GM21619 (cell line): ENCODE measurements around the gene ZCCHC24.

ENCODE experiments used
- ATAC-seq: cut with Tn5 transposase; IDR thresholded peaks from one replicate; pipeline ENCODE4 v1.9.1; 2021; ENCODE audit not compliant: unreplicated experiment

The ZCCHC24 gene

DNA sequence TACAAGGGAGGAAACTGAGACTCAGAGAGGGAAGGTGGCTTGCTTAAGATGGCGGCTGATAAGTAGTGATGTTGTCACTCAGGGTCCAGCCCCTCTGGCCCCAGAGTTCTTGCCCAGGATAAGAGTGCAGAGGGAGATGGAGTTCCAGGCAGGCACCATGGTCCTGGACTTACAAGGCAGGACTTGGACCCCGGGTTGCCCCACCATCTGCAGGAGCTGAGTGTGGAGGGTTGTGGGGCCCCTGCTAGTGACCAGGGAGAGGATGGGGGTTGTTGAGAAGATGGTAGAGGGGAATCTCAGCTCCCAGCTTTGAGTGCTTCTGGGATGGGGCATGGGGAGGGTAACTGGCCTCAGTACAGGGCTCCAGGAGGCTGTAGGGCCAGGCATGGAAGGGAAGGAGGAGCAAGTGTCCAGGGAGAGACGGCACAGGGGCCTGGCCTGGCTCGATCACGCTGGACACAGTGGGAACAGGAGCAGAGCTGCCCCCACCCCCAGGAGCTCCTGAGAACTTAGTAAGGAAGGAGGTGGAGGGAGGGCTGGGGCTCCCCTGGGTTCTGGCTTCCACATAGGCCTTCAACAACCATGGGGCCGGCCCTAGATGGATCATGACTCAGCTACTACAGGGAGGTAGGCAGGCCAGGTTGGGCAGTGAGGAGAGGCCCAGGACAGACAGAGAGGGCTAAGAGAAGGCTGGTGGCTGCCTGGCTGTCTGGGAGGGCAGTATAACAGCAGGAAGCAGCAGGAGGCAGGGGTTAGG lies 69.9 kb downstream of the ZCCHC24 start:
- no peak for ATAC-seq

DNA sequence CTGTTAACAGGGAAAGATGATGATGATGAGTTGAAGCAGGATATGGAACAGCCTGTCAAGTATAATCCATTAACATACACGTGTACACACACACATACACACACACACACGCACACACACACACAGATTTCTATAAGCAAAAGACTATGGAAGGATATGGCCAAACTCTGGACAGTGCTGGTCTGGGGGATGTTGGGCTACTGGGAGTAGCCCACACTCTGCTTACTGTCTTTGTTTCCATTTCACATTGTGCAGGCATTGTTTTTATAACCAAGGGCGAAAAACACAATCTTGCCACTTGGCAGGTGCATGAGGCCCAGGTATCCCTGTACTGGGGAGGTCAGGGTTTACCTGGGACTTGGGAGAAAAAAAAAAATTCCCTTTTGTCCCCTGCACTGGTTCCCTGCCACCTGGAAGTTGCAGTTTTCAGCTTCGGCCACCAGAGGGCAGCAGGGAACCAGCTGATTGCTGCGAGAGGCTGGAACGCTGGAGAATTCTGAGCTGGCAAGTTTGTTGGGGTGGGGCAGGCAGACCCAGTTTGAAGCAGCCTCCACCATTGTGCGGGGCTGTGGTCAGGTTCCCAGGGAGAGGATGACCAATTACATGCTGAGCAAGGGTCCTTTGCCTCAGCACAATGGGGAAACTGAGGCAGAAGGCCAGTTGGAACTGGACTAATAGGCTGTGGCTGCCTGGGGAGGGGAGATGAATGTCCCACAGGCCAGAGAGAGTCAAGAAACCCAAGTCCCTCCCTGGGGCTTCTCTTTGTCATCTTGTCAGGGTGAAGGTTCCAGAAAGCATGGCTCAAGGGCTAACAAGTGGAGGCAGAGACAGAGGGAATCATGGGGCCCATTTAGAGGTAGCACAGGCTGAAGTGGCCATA lies 70.9 kb downstream of the ZCCHC24 start:
- ATAC-seq: peak; percentile 61

DNA sequence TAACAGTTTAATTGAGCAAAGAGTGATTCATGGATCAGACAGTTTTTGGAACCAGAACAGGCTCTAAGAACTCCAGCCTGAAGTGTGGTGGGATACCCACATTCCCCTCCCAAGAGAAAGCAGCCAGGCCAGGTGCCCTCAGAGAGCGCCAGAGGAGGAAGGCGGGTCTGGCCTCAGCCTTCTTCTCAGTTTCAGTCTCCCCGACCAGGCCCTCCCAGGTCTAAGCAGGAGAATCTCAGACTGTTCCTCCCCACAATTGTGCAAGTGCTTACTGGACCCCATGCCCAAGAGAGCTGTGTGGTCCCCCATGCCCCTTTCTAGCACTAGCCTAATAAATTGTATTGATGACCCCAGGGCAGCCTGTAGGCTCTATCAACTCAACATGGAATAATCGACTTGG lies 72.6 kb downstream of the ZCCHC24 start:
- no peak for ATAC-seq

DNA sequence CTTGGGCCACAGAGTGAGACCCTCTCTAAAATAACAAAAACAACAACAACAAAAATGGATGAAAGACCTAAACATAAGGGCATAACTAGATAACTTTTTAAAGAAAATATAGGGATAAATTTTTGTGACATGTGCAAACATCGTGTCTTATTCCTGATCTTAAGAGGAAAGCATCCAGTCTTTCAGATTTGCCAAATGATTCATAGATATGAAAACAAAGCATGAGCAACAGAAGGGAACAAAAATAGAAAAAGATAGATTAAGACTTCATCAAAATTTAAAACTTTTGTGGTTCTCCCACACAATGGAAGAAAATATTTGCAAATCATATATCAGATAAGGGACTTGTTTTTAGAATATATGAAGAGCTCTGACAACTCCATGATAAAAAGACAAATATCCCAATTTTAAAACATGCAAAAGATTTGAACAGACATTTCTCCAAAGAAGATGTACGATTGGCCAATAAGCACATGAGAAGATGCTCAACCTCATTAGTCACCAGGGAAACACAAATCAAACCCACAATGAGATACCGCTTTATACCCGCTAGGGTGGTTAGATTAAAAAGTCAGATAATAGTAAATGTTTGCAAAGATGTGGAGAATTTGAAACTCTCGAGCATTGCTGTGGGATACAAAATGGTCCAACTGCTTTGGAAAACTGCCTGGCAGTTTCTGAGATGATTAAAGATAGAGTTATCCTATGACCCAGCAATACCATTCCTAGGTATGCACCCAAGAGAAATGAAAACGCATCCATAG lies 77.8 kb downstream of the ZCCHC24 start:
- ATAC-seq: no peak

DNA sequence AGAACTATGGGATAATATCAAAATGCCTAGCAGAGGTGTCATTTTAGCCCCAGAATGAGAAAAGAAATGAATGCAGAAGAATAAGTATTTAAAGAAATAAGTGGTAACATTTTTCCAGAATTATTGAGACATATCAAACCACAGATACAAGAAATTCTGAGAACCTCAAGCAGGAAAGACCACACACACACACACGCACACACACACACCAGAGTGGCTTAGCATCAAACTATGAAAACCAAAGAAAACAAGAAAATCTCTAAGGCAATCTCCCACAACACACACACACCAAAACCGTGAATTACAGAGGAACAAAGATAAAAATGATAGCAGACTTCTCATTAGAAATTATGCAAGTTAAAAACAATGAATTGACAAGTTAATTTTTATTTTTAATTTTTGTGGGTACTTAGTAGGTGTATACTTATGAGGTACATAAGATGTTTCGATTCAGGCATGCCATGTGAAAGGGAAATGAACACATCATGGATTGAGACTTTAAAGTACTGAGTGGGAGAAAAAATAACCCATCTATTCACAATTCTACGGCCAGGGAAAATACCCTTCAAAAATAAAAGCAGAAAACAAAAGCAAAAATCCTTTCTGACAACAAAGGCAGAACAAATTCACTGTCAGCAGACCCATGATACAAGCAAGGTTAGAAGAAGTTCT lies 83.6 kb downstream of the ZCCHC24 start:
- no peak for ATAC-seq

DNA sequence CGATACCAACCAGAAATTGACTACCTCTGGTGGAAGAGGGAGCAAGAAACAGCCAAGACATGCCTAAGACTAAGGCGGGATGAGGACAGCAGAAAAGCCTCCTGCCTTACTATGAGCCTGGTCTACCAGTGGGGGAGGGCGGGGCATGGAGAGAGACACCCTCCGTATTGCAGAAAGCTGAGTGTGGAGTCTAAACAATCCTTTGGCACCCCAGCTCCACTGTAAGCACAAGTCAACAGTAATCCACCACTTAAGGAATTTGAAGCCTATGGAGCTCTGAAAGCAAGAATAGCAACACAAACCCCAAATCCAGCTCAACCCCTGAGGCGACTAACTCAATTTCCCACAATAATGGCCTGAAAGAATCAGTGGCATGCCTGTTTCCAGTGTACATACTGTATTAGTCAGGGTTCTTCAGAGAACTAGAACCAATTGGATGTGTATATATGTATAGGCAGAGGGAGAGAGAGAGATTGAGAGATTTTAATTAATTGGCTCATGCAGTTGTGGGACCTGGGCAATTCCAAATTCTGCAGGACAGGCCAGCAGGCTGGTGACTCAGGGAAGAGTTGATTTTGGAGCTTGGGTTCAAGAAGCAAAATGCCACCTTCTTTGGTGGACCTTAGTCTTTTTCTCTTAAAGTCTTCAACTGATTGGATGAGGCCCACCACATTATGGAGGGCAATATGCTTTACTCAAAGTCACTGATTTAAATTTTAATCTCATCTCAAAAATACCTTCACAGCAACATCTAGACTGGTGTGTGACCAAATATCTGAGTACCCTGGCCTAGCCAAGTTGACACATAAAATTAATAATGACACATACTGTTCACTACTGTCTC lies 84.7 kb downstream of the ZCCHC24 start:
- ATAC-seq: no peak

DNA sequence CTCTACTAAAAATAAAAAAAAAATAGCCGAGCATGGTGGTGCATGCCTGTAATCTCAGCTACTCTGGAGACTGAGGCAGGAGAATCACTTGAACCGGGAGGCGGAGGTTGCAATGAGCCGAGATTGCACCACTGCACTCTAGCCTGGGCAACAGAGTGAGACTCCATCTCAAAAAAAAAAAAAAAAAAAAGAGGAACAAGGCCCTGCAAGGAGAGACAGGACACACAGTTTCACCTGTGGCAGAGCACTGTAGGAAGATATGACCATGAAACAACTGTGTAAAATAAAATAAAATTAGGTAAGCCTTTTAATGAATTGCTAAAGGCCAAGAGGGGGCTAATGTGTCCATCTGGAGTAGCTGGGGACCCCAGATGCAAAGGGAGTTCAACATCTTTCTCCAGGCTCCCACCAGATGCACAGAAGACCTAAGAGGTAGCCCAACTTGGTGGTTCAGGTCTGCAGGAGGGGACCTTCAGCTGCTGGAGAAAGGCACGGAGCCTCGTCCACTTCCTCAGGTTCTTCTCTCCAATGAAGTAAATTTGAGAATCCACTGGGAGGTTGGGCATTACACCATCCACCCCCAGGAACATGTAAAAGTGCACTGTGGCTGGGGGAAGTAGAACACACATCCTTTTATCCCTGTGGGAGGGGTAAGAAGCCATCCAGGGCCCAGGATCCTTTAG lies 85.5 kb downstream of the ZCCHC24 start:
- ATAC-seq: no peak

DNA sequence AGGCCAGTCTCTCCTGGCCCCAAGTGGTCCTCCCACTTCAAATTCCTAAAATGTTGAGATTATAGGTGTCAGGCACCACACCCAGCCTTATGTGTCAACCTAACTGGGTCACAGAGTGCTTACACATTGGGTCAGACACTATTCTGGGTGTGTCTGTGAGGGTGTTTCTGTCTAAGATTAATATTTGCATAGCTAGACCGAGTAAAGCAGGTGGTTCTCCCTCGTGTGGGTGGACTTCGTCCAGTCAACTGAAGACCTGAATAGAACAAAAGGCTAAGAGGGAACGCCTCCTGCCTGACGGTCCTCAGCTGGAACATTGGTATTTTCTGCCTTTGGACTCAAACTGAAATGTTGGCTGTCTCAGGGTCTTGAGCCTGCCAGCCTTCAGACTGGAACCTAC lies 86.6 kb downstream of the ZCCHC24 start:
- no peak for ATAC-seq

DNA sequence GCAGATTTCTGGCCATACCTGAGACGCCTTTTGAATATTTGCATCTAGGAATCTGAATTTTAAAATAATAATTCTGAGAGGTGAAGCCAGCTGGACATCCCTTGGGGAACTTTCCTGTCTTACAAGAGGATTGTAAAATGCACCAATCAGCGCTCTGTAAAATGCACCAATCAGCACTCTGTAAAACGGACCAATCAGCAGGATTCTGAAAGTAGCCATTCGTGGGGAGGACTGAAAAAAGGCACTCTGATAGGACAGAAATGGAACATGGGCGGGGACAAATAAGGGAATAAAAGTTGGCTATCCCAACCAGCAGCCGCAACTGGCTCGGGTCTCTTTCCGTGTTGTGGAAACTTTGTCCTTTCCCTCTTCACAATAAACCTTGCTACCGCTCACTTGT lies 88.2 kb downstream of the ZCCHC24 start:
- ATAC-seq: no peak

DNA sequence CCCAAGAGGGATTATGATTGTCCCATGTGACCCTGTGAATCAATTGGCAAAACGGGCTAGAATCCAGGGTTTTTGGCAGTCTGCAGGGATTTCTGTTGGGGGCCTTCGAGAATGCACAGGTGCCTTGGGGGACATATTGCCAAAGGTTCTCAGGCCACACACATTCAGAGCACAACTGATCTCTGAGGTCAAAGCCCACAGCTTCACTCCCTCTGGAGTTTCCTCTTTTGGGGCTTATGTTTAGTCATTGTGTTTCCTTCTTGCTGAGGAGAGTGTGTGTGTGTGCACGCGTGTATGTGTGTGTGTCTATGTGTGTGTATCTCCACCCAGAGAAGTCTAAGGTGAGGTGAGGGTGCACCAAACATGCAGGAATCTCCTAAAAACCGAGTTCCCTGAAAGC lies 89.3 kb downstream of the ZCCHC24 start:
- no peak for ATAC-seq

DNA sequence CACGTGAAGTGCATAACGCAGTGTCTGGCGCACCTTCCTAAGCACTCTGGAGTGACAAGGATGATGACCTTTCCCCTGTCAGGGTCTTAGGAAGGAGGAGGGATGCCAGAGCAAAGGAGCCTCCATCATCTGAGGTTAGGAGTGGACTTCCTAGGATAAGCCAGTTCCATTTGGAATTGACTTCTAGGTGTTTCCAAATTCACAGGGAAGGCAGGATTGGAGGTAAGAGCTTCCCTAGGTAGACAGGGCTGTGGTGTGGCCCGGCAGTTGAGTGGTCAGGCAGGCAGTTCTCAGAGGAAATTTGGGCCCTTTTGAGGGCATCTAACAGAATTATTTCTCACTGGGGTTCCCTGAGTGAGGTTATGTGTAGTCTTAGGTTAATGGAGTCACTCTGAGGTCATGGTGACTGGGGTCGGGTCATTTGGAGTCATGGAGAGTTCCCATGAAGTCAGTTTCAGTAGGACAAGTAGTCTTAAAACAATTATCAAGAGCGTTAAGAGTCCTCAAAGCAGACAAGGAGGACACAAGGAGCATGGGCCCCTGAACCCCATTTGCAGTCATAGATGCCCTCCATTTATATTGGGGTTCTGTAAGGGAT lies 89.9 kb downstream of the ZCCHC24 start:
- no peak for ATAC-seq

DNA sequence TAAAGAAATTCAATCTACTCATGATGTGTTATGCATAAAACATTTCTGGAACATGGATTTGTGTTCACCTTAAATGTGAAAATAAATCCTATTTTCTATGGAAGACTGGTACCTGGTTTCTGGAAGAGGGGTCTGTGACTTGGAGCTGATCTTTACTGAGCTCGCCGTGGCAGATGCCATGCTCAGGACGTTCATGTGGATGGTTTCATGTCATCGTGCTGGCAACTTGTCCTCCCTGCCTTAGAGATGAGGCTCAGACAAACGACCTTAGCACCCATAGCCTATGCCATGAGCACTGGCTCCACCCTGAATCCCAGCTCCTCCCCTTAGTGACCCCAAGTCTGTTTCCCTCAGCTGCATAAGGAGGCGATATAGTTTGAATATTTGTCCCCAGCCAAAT lies 90.8 kb downstream of the ZCCHC24 start:
- ATAC-seq: no peak

DNA sequence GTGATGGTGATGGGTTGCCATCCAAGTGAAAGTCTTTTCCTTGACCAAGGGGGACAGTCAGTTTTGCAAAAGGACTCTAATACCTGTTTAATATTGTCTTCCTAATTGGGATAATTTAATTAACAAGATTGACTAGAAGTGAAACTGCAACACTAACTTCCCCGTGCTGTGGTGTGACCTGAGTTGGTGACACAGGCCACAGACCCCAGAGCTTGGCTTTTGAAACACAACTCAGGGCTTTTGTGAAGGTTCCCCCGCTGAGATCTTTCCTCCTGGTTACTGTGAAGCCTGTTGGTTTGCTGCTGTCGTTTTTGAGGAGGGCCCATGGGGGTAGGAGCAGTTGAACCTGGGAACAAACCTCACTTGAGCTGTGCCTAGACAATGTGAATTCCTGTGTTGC lies 91.3 kb downstream of the ZCCHC24 start:
- no peak for ATAC-seq

DNA sequence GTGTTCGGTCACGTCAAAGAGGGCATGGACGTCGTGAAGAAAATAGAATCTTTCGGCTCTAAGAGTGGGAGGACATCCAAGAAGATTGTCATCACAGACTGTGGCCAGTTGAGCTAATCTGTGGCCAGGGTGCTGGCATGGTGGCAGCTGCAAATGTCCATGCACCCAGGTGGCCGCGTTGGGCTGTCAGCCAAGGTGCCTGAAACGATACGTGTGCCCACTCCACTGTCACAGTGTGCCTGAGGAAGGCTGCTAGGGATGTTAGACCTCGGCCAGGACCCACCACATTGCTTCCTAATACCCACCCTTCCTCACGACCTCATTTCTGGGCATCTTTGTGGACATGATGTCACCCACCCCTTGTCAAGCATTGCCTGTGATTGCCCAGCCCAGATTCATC lies 91.7 kb downstream of the ZCCHC24 start:
- no peak for ATAC-seq

DNA sequence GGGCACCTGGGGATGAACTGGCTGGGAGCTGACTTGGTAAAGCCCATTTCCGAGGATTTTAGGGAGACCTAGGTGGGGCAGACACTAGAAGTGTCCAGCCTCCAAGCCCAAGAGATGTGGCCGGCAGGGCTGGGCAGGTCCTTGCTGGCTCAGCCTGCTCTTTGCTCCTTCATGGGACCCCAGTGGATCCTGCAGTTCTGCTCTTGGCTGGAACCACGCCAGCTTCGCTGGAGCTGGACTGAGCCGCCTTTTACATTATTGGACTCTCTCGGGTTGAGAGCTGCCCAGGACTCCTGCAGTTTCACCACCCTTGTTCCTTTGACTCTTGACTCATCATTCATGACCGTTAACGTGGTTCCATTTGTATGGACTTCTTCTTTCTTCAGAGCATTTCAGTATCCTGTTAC lies 92.4 kb downstream of the ZCCHC24 start:
- no peak for ATAC-seq

DNA sequence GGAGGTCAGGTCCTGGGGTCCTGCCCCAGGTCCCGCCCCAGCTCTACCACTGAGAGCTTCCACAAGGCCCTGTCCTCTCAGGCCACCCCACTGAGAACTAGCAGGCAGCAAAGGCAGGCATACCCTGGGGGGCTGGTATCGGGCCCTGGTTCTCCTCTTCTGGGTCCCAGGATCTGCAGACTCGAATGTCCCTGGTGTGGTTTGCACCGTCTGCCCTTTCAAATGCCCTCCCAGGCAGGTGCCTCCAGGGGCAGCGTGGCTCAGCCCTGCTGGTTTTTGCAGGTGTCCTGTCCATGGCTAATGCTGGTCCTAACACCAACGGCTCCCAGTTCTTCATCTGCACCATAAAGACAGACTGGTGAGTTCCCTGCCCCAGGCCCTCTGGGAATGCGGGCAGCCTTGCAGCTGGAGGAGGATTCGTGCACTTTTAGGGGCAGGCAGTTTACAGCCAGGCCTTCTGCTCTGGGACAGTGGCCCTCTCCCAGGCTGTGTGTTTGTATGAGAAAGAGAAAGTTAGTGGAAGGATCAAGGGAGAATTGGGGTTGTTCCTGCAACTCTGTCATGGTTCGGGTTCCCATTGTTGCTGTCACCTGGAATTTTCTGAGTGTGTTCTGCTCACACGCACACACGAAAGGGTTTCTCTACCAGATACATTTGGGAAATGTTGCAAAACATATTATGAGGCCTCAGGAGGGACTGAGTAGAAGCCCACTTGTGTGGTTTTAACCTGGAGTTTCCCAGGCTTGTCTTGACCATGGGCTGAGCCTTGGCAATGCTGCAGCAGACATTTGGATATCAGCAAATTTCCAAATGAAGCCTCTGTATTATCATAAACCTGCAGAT lies 93.2 kb downstream of the ZCCHC24 start:
- ATAC-seq: no peak

DNA sequence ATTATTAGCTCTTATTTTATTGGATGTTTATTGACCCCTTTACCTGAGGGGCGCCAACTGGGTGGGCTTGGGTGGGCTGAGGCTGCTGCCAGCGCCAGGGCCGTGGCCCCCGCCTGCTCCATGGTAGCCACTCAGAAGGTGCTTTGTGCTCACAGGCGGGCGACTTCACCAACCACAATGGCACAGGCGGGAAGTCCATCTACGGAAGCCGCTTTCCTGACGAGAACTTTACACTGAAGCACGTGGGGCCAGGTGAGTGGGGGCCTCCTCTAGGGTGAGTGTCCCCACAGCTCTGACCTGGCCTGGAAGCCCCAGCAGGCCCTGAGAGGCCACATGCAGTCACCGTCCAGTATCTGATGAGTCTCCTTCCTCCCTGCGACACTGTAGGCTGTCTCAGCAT lies 94.1 kb downstream of the ZCCHC24 start:
- ATAC-seq: no peak

DNA sequence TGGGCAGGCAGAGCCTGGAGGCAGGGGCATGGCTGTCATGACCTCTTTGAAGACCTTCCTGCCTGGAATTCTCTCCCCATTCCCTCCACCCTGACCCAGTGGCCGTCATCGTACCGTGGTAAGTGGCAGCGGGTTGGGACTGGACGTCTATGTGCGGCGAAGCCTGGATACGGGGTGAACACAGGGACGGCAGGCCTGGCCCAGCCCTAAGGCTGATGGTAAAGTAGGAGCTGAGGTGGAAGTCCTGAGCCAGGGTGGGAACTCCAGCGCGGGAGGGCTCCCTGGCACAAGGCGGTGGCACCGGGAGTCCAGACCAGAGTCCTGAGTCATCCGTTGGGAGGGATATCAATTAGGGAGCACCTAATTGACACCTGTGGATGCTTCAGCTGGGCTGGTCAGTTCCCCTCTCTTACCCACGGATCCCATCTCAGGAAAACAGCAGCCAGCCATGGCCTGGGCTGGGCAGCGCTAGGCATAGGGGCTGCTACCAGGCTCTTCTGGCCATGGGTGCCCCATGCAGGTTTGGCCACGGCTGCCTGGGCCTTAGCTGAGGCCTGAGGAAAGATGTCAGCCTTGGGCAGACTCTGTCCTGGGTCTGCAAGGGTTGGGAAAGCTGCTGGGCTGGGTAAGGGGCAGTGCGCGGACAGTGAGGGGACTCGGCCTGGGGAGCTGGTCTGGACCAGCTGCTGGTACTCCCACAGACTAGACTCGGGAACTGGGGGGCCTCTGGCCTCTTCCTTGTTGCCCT lies 94.8 kb downstream of the ZCCHC24 start:
- ATAC-seq: no peak
